Liver (tissue), 3 donors: ENCODE results near the gene TMEM116.

ENCODE experiments used
- CTCF ChIP-seq: fragments of 150-350 bp; IDR thresholded peaks from 2 replicates; pipeline ENCODE4 v1.5.1; 2017; ENCODE audit warnings: improper control_type of control experiment, low read depth, low read length; ENCODE audit not compliant: missing input control
- RAD21 ChIP-seq, 2 donors: IDR thresholded peaks; 2 replicates each; pipeline ENCODE4 v1.6.1; 2016; ENCODE audit warnings: antibody characterized with exemption in 2 of 2, mild to moderate bottlenecking in 2 of 2
- RXRA ChIP-seq, 2 donors: IDR thresholded peaks; 2 replicates each; pipeline ENCODE4 v1.6.1; 2017 to 2018; ENCODE audit warnings: antibody characterized with exemption in 2 of 2, mild to moderate bottlenecking in 1 of 2
- TAF1 ChIP-seq: conservative IDR thresholded peaks from 2 replicates; pipeline ENCODE4 v1.6.1; 2016; ENCODE audit warnings: antibody characterized with exemption, mild to moderate bottlenecking
- YY1 ChIP-seq: IDR thresholded peaks from 2 replicates; pipeline ENCODE4 v1.6.1; 2016; ENCODE audit warnings: antibody characterized with exemption, mild to moderate bottlenecking
- TF ChIP-seq, protein P1 (sequence below): IDR thresholded peaks from 2 replicates; pipeline ENCODE4 v1.6.1; 2016; ENCODE audit warnings: antibody characterized with exemption
- donor health status: healthy.
- donor health status: healthy.

DNA sequence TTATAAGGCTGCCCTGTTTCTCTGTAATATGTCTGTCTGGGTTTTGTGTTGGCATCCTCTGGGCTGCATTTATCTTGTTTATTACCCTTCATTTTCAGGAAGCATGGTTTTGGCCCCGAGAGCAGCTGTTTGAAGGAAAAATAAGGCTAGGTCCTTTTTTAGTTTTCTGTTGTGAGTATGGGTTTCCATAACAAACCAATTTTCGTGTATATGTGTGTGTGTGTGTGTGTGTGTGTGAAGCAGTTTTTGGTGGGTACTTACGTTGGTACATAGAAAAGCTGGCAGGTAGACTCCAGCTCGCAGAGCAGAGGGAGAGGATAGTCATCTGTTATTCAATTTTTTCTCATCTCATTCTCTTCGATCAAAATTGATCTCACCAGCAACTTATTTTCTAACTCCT lies 118.4 kb downstream of the TMEM116 start:
- TF ChIP-seq YY1 (no peak), RAD21 (IDR thresholded peaks at IDR 0.05) (no peak), TAF1 (no peak), CTCF (no peak), RXRA (IDR thresholded peaks at IDR 0.05) (no peak)
- TF ChIP-seq, protein P1, sequence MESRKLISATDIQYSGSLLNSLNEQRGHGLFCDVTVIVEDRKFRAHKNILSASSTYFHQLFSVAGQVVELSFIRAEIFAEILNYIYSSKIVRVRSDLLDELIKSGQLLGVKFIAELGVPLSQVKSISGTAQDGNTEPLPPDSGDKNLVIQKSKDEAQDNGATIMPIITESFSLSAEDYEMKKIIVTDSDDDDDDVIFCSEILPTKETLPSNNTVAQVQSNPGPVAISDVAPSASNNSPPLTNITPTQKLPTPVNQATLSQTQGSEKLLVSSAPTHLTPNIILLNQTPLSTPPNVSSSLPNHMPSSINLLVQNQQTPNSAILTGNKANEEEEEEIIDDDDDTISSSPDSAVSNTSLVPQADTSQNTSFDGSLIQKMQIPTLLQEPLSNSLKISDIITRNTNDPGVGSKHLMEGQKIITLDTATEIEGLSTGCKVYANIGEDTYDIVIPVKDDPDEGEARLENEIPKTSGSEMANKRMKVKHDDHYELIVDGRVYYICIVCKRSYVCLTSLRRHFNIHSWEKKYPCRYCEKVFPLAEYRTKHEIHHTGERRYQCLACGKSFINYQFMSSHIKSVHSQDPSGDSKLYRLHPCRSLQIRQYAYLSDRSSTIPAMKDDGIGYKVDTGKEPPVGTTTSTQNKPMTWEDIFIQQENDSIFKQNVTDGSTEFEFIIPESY = no peak
